HUES6 (cell line): ENCODE results near the gene GPRC5A.

Source experiments
- H3K27ac ChIP-seq: 2 replicates; pipeline ENCODE4 v1.7.0; 2013; ENCODE audit warnings: low read depth, mild to moderate bottlenecking, low read length, inconsistent platforms
- H3K27me3 ChIP-seq: 2 replicates; pipeline ENCODE4 v1.6.1; 2013; ENCODE audit warnings: low read length; ENCODE audit not compliant: control insufficient read depth, insufficient read depth
- H3K36me3 ChIP-seq: 2 replicates; pipeline ENCODE4 v1.6.1; 2013; ENCODE audit warnings: low read length; ENCODE audit not compliant: control insufficient read depth, insufficient read depth
- H3K4me1 ChIP-seq: 2 replicates; pipeline ENCODE4 v1.6.1; 2013; ENCODE audit warnings: low read length; ENCODE audit not compliant: control insufficient read depth, insufficient read depth
- H3K4me3 ChIP-seq: 2 replicates; pipeline ENCODE4 v1.5.1; 2013; ENCODE audit warnings: low read depth, low read length
- H3K9ac ChIP-seq: one replicate; pipeline ENCODE4 v1.6.1; 2013; ENCODE audit warnings: mild to moderate bottlenecking, low read length
- H3K9me3 ChIP-seq: 2 replicates; pipeline ENCODE4 v1.6.1; 2013; ENCODE audit warnings: low read depth, low read length; ENCODE audit not compliant: control insufficient read depth, insufficient read depth

The GPRC5A gene

DNA sequence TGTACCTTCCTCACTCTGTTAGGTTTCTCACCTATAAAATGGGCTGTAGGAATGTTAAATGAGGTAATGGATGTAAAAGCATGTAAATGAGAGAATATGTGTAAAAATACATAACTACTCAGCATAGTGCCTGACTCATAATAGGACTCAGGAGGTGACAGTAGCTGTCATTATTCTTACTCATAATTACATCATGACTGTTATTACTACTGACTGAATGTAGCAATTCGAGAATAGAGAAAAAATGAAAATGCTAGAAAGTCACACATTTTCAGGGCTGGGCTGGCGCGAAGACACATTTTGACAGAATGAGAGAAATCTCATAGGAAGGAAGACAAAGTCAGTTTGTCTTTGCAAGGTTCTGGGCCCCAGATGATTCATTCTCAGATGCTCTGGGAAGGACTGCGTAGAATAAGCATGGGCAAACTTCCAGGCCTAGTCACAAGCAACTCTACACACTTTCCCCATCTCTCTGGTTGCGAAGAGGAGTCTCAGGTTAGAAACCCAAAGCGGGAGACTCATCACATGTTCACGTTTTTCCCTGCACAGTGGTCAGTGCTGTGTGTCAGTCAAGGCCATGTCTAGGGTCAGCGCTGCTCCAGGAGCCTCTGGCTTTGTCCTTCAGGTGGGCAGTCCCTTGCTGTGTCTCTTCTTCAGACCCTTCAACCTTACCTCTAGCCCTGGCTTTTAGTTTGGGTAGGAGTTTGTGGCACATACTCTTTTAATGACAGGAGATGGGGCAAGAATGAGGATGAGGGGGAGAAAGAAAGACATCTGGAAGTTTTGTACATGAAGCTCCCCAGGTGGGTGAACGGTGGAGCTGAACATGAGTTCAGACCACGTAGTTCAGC is 8.4 kb downstream of the GPRC5A start:
- H3K27me3 ChIP-seq: no peaks in the 10 kb centered on the region
- H3K4me3 ChIP-seq: no peak overlapping the region
- H3K36me3 ChIP-seq: no peaks in the 10 kb centered on the region
- peaks cover 8% of the 10 kb centered on the region for H3K4me1 ChIP-seq
- H3K27ac ChIP-seq: no peak overlapping the region
- no peak overlapping the region for H3K9ac ChIP-seq
- no peaks in the 10 kb centered on the region for H3K9me3 ChIP-seq

DNA sequence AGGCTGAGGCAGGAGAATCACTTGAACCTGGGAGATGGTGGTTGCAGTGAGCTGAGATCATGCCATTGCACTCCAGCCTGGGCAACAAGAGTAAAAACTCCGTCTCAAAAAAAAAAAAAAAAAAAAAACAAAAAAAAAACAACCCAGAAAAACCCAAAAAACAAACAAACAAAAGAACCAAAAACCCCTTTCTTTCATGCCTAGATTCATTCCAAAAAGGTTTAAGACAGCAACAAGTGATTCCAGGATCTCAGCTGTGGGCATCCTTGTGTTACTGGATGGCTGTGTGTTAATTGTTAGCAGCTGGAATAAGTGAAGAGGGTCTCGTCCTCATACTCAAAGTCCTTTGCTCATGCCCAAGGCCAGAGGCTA is 9.4 kb downstream of the GPRC5A start:
- H3K9me3 ChIP-seq: no peaks in the 10 kb centered on the region
- H3K4me1 ChIP-seq: peaks cover 8% of the 10 kb centered on the region
- H3K9ac ChIP-seq: no peak overlapping the region
- H3K27ac ChIP-seq: no peak overlapping the region
- H3K4me3 ChIP-seq: no peak overlapping the region
- H3K36me3 ChIP-seq: no peaks in the 10 kb centered on the region
- H3K27me3 ChIP-seq: no peaks in the 10 kb centered on the region

DNA sequence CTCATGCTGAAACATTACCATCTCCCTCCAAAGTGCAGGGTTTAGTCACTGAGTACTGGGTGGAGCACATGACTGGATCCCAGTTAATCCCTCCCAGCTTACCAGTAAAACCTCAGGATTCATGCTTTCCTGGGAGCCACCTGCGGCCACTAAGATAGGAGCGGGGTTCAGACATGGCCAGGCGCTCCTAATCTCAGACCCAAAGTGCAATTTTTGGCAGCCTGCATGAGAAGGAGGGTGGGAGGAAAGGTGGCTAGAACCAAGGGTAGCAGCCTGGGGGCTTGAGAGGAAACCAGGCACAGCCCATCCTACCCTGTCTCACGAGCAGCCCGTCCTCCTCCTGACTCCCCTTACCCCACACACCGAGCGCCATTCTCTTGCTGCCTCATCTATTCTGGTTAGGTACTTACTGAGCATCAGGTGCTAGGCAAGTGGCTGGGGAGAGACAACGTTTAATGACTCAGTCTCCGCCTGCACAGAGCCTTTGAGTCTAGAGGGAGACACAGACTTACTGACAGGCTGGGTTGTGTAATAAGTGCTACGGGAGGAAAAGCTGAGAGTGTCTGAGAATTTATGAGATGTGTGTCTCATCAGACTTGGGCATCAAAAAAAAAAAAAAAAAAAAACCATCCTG is 9.9 kb downstream of the GPRC5A start:
- Histone ChIP-seq H3K36me3 (no peaks in the 10 kb centered on the region), H3K27ac (no peak overlapping the region), H3K9me3 (no peaks in the 10 kb centered on the region), H3K27me3 (no peaks in the 10 kb centered on the region), H3K9ac (no peak overlapping the region), H3K4me3 (no peak overlapping the region), H3K4me1 (peaks cover 8% of the 10 kb centered on the region)

DNA sequence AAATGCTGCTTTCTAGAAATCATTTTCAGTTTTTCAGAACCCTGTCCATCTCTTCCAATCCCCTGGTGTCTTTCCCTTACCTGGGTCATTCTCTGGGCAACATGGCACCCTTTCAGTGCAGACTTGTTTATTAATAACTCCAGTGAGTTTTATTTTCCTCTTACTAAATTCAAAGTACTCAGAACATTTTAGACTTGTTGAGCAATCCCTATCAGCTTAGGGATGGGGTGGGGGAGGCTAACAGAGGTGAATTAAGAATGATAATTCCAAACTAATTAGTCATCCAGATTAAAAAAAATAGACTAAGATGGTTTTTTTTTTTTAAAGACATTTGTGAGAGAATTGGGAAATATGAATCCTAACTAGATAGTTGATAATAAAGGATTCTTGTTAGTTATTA is 10.7 kb downstream of the GPRC5A start:
- H3K36me3 ChIP-seq: no peaks in the 10 kb centered on the region
- no peak overlapping the region for H3K4me3 ChIP-seq
- no peaks in the 10 kb centered on the region for H3K9me3 ChIP-seq
- no peak overlapping the region for H3K9ac ChIP-seq
- H3K4me1 ChIP-seq: peaks cover 8% of the 10 kb centered on the region
- no peak overlapping the region for H3K27ac ChIP-seq
- H3K27me3 ChIP-seq: no peaks in the 10 kb centered on the region

DNA sequence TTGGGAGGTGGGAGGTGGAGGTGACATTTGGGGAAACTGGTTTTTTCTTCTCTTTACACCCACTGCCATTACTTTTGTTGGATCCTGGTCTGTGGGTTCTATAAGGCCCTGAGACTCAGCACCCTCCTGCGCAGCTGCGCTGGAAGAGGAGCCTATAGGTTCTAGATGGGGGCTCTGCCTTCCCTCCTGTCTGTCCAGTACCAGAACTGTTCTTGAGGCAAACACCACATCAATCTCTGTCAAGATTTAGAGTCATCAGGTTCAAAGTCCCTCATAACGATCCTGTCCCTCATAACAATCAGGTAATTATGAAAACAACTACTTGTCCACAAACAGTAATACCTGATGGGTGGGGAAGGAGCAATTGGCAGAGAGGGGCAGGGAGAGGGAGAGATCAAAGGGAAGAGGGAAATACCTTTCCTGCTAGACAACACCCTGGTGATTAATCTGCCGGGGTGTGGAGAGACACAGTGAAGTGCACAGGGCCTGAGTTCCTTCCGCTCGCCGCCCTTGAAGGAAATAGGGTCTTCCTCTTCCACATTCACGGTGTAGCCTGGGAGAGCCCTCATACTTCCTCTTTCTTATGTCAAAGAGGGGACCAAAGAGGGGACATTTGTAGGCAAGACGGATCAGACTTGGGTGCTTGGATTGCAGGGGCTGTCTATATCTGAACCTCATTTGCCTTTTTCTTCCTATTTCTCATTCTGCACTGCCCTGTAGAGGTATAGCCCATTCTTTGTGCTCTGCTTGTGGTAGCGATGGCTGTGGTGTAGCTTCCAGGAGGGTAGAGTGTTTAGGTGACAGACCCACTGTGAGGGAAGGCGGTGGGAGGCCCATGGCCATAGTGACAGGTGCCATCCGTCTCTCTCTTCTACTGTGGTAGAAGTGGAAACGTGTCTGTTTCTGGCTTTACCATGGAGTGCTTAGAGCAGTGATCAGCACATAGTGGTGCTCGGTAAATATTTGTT is 12.6 kb downstream of the GPRC5A start:
- no peaks in the 10 kb centered on the region for H3K27me3 ChIP-seq
- H3K9me3 ChIP-seq: no peaks in the 10 kb centered on the region
- no peak overlapping the region for H3K27ac ChIP-seq
- no peaks in the 10 kb centered on the region for H3K36me3 ChIP-seq
- peaks cover 8% of the 10 kb centered on the region for H3K4me1 ChIP-seq
- H3K4me3 ChIP-seq: no peak overlapping the region
- H3K9ac ChIP-seq: no peak overlapping the region

DNA sequence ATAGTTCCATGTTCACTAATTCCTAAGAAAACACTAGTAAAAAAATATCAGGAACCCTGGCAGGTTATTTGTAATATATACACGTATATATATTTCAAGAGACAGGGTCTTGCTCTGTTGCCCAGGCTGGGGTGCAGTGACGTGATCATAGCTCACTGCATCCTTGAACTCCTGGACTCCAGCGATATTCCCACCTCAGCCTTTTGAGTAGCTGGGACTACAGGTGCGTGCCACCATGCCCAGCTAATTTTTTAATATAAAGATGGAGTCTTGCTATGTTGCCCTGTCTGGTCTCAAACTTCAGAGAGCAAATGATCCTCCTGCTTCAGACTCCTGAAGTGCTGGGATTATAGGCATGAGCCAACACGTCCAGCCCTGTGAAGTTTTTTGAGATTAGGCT is 16.2 kb downstream of the GPRC5A start:
- Histone ChIP-seq H3K36me3 (no peaks in the 10 kb centered on the region), H3K4me3 (no peak overlapping the region), H3K9me3 (no peaks in the 10 kb centered on the region), H3K27me3 (no peaks in the 10 kb centered on the region), H3K9ac (no peak overlapping the region), H3K4me1 (peaks cover 8% of the 10 kb centered on the region; the same call in 1 of the 2 replicates), H3K27ac (no peak overlapping the region)

DNA sequence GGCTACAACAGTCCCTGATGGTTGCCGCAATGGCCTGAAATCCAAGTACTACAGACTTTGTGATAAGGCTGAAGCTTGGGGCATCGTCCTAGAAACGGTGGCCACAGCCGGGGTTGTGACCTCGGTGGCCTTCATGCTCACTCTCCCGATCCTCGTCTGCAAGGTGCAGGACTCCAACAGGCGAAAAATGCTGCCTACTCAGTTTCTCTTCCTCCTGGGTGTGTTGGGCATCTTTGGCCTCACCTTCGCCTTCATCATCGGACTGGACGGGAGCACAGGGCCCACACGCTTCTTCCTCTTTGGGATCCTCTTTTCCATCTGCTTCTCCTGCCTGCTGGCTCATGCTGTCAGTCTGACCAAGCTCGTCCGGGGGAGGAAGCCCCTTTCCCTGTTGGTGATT is 16.9 kb downstream of the GPRC5A start:
- Histone ChIP-seq H3K4me1 (peaks cover 8% of the 10 kb centered on the region; the same call in 1 of the 2 replicates), H3K36me3 (no peaks in the 10 kb centered on the region), H3K27me3 (no peaks in the 10 kb centered on the region), H3K9me3 (no peaks in the 10 kb centered on the region), H3K27ac (no peak overlapping the region), H3K9ac (no peak overlapping the region), H3K4me3 (no peak overlapping the region)

DNA sequence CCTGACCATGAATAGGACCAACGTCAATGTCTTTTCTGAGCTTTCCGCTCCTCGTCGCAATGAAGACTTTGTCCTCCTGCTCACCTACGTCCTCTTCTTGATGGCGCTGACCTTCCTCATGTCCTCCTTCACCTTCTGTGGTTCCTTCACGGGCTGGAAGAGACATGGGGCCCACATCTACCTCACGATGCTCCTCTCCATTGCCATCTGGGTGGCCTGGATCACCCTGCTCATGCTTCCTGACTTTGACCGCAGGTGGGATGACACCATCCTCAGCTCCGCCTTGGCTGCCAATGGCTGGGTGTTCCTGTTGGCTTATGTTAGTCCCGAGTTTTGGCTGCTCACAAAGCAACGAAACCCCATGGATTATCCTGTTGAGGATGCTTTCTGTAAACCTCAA is 17.3 kb downstream of the GPRC5A start:
- Histone ChIP-seq H3K4me1 (peaks cover 9% of the 10 kb centered on the region; the same call in 1 of the 2 replicates), H3K9ac (no peak overlapping the region), H3K9me3 (no peaks in the 10 kb centered on the region), H3K27me3 (no peaks in the 10 kb centered on the region), H3K36me3 (no peaks in the 10 kb centered on the region), H3K27ac (no peak overlapping the region), H3K4me3 (no peak overlapping the region)

DNA sequence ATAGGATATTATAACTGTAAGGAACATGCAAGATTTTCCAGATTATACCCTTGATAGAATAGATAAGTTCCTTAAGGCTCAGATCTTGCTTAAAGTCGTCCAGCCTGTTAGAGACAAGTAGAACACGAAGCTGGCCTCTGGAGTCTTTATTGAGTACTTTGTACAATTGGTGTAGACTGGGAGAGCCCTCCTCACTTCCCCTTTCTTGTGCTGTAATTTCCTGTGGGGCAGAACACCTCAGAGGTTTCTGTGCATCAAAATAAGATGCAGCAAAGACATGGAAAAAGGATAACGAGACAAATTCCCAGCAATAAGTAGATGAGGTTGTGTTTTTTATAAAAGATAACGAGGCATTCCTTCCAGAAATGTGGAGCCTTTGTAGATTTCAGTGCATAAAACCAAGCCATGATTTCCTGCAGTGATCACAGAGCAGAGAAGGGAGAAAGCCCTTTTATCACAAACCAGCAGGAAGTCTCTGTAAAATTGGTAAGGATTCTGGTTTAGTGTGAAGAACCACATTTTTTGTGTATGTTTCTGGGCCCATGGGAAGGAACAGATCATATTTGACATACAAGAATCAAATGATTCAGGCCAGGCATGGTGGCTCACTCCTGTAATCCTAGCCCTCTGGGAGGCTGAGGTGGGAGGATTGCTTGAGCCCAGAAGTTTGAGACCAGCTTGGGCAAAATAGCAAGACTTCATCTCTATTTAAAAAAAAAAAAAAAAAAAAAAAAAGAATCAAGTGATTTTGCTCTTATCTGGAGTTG is 18.0 kb downstream of the GPRC5A start:
- Histone ChIP-seq H3K36me3 (no peaks in the 10 kb centered on the region), H3K4me3 (no peak overlapping the region), H3K4me1 (peaks cover 10% of the 10 kb centered on the region; the same call in 1 of the 2 replicates), H3K27ac (no peak overlapping the region), H3K9ac (no peak overlapping the region), H3K9me3 (no peaks in the 10 kb centered on the region), H3K27me3 (no peaks in the 10 kb centered on the region)

DNA sequence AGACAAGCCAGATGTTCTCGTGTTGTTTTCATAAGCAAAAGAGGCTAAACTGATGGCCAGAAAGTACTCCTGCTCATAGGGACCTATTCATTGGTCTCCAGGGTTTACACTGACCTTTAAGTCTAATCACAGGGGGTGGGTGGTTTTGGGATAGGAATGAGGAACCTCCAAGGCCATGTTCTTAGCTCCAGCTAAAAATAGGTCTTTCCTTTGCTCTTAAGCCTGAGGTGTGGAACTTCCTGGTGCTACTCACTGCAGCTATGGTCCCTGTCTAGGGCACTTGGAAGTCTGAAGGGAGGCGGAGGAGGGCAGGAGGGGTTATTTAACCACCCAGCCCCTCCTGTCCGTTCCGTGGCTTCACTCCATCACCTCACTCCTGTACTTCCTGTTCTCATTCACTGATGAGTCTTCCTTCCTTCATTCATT is 18.6 kb downstream of the GPRC5A start:
- Histone ChIP-seq H3K9ac (no peak overlapping the region), H3K36me3 (no peaks in the 10 kb centered on the region), H3K9me3 (no peaks in the 10 kb centered on the region), H3K4me3 (no peak overlapping the region), H3K27me3 (no peaks in the 10 kb centered on the region), H3K4me1 (peaks cover 10% of the 10 kb centered on the region; the same call in 1 of the 2 replicates), H3K27ac (no peak overlapping the region)
